Measurements from ENCODE around the gene PRR16.

DNA sequence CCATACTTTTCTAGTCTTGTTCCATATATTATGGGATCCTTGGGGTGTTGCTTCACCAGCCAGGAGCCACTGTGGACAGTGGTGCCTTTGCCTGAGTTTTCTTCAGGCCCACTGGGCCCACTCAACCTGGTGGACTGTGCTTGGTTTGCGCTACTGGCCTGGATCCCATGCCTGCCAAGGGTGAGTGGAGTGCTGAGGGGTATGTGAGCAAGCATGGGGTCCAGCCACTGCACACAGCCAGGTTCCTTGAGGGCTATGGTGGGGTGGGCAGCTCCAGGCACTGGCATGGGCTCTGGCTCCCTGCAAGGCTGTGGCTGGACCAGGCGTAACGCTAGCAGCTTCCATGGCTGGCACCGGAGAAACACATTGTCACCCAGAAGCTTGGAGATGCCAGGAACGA lies 13.2 kb upstream of the PRR16 start:
- TF ChIP-seq, protein P1, sequence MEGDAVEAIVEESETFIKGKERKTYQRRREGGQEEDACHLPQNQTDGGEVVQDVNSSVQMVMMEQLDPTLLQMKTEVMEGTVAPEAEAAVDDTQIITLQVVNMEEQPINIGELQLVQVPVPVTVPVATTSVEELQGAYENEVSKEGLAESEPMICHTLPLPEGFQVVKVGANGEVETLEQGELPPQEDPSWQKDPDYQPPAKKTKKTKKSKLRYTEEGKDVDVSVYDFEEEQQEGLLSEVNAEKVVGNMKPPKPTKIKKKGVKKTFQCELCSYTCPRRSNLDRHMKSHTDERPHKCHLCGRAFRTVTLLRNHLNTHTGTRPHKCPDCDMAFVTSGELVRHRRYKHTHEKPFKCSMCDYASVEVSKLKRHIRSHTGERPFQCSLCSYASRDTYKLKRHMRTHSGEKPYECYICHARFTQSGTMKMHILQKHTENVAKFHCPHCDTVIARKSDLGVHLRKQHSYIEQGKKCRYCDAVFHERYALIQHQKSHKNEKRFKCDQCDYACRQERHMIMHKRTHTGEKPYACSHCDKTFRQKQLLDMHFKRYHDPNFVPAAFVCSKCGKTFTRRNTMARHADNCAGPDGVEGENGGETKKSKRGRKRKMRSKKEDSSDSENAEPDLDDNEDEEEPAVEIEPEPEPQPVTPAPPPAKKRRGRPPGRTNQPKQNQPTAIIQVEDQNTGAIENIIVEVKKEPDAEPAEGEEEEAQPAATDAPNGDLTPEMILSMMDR (IDR thresholded peaks at IDR 0.05; ENCODE audit: low read depth, low read length), result no peak
- TF ChIP-seq POLR2A (IDR thresholded peaks at IDR 0.05; ENCODE audit: extremely low read depth, insufficient read length), result no peak
- TF ChIP-seq, protein P2, sequence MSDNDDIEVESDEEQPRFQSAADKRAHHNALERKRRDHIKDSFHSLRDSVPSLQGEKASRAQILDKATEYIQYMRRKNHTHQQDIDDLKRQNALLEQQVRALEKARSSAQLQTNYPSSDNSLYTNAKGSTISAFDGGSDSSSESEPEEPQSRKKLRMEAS (IDR thresholded peaks at IDR 0.05; ENCODE audit: low read depth, low read length), result no peak
